Stimulated activated CD4-positive, alpha-beta T cell treated with anti-CD3 and anti-CD28 coated beads, TNF-alpha, amount 100 ng/mL, for 48 hours (primary cell): ENCODE data around the gene HNRNPD.
A peak's percentile ranks its signal among the peaks of the same experiment; 100 is the strongest.
"Not testable (repeated sequence)": the region's sequence is repeated elsewhere in the genome, so short reads cannot be mapped to it uniquely, and the experiment has no call there.

Experiments
- DNase-seq, 3 donors: peaks; one replicate each; pipeline ENCODE4 v3.0.0-alpha.2; 2020; ENCODE audit warnings: low read depth in 3 of 3

The HNRNPD gene, protein sequence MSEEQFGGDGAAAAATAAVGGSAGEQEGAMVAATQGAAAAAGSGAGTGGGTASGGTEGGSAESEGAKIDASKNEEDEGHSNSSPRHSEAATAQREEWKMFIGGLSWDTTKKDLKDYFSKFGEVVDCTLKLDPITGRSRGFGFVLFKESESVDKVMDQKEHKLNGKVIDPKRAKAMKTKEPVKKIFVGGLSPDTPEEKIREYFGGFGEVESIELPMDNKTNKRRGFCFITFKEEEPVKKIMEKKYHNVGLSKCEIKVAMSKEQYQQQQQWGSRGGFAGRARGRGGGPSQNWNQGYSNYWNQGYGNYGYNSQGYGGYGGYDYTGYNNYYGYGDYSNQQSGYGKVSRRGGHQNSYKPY

DNA sequence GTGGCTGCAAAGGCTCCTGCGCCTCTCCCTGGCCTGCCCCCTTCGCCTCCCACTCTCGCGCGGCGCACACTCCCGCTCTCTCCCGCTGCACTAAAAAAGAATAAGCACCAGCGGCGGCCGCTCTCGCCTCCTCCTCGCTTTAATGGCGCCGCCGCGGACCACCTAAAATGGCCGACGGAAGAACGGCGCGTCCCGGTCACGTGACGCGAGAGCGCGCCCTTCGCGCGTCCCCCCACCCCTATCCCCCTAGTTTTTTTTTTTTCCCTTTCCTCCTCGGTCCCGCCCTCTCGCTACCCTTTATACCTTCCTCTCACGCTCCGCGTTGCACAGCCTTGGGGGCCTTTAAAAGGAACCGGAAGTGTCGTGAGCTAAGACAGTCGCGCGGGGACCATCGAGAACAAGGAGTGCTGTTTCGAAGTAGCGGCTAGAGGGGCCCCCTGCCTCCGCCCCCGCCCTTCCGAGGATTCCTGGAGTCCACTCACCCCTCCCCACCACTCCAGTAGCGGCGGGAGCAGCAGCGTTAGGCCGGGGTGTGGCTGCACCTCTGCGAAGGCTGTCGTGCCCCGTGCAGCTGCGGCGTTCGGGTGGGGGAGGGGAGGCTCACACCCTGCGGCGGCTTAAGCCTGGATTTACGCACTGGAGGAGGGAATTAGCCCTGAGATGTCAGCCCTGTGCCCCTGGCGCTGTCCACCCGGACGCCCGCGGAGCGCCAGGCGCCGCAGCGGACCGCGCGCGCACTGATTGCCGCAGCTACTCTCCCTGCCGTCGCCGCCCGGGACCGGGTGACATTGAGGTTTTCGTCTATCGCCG is at the start of gene HNRNPD:
Gene HNRNPD (minus strand): TSS at position 176 of the 810 bp plus-strand sequence. CDS start 313 bp downstream, outside the sequence.
- peak; percentile 90 to 94 (median 92) for DNase-seq

DNA sequence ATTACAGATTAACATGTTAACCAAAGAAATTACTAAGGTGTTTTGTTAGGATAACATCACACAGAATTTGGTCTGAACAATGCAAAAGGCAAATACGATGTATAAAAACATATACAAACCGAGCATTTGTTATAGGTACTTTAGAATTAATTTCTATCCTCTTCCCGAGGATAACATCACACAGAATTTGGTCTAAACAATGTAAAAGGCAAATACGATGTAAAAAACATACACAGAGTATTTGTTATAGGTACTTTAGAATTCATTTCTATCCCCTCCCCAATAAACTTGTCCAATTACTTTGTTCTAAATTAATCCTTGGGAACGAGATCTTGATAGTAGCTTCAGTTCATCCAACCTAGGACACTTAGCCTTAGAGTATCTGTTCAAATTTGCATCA is 48.8 kb upstream of the HNRNPD start:
- DNase-seq, result no peak

GRCh38 chr4:82421796-82422560 is 48.2 kb upstream of the HNRNPD start:
- DNase-seq, result no peak

GRCh38 chr4:82419451-82419850 is 45.7 kb upstream of the HNRNPD start:
- no peak for DNase-seq

DNA sequence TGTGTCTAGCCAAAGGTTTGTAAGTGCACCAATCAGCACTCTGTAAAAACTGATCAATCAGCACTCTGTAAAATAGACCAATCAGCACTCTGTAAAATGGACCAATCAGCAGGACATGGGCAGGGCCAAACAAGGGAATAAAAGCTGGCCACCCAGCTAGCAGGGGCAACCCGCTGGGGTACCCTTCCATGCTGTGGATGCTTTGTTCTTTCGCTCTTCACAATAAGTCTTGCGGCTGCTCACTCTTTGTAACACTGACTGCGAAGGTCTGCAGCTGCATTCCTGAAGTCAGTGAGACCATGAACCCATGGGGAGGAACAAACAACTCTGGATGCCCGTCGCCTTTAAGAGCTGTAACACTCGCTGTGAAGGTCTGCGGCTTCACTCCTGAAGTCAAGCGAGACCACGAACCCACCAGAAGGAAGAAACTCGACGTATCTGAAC is 42.2 kb upstream of the HNRNPD start:
- no peak for DNase-seq

DNA sequence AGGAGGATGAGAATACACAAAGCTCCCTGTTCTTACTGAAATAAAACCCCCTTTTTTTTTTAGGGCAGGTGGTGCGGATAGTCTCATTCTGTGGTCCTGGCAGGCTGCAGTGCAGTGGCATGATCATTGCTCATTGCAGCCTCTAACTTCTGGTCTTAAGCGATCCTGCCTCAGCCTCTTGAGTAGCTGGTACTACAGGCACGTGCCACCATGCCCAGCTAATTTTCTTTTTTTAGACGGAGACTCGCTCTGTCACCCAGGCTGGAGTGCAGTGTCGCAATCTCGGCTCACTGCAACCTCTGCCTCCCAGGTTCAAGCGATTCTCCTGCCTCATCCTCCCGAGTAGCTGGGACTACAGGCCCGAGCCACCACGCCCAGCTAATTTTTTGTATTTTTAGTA is 41.3 kb upstream of the HNRNPD start:
- not testable (repeated sequence) for DNase-seq

- no peak for DNase-seq
Measured at GRCh38 chr4:82403725-82404124, 29.9 kb upstream of the HNRNPD start.

DNA sequence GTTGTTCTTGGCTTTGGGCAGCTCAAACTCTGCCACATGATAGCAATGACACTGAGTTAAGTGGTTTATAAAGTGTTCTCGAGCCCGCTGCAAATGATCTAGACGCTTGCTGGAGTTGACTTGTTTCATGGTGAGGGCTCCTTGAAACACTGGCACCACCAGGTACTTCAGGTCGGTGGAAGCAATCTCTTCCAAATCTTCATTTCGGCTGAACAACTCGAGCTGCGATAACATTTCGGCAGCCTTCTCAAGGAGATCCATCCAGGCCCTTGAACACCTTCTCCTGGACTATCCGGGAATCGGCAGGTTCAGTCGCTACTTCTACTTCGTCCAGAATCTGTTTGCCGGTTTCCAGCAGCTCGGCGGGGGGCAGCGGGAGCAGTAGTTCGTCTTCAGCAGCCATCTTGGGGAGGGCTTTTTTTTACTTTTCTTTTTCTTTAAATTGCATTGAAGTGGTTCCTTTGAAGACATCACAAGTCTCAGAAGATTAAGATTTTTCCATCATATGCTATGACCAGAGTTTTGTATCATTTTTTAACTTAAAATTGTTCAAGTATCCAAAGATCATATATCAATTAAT is 28.5 kb upstream of the HNRNPD start:
- DNase-seq, result no peak

GRCh38 chr4:82401600-82401999 is 27.8 kb upstream of the HNRNPD start:
- DNase-seq, result no peak

DNA sequence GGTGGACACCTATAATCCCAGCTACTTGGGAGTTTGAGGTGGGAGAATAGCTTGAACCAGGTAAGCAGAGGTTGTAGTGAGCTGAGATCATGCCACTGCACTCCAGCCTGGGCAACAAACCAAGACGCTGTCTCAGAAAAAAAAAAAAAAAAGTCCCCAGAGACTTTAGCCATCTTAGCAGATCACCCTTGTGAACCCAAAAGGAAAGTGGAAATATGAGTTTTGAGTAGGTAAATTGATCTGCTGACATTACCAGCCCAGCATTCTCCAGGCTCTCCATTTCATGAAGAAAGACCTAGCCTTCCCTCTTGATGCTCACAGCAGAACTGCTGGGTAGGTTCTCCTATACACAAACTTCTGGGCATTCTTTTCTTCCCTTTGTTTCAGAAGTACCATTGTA is 24.5 kb upstream of the HNRNPD start:
- no peak for DNase-seq

- DNase-seq, result no peak
Measured at GRCh38 chr4:82397527-82397926, 23.7 kb upstream of the HNRNPD start.

DNA sequence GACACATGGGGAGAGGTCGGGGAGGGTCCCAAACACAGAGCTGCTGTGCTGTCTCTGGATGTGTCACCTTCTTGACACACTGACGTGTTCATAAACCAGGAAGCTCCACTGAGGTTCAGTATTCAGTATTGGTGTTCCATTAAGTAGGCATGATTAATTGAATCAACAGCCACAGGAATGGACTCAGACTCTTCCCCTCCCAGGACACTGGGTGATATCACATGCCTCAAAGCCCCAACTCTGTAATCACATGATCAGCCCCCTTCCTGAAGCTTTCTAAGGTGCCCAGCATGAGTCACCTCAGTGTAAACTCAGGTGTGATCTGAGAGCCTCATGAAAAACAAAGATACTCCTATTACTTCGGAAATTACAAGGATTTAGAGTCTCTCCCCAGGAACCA is 21.1 kb upstream of the HNRNPD start:
- DNase-seq, result no peak

GRCh38 chr4:82390061-82390460 is 16.3 kb upstream of the HNRNPD start:
- DNase-seq, result not testable (repeated sequence)

- DNase-seq, result no peak
Measured at GRCh38 chr4:82388405-82388804, 14.6 kb upstream of the HNRNPD start.

- not testable (repeated sequence) for DNase-seq
Measured at GRCh38 chr4:82386312-82386711, 12.5 kb upstream of the HNRNPD start.

- no peak for DNase-seq
Measured at GRCh38 chr4:82382751-82383150, 9.0 kb upstream of the HNRNPD start.

DNA sequence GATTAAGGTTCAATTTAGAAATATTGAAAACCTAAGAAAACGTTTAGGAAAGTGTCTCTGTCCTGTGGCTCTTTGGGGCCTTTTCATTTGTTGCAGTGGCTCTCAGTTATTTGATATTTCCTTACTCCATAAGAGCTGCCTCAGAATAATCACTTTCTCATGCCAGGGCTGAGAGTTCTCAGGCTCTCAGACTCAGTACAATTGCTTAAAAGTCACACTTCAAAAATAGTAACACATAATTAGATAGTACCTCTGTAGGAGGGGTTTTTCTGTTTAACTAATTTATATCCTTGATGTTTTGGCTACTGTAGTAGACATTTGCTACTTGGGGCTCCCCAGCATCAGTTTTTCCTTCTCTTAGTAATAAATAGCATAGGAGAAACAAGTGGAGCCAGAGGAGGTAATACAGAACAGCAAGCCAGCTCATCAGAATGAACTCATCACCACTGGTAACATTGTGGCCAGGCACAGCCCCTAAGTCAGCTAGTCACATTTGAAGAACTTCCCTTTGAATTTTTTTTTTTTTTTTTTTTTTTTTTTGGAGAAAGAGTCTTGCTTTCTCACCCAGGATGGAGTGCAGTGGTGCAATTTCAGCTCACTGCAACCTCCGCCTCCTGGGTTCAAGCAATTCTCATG is 8.0 kb upstream of the HNRNPD start:
- no peak for DNase-seq

- DNase-seq, result no peak
Measured at GRCh38 chr4:82381235-82381634, 7.4 kb upstream of the HNRNPD start.

GRCh38 chr4:82380831-82381230 is 7.0 kb upstream of the HNRNPD start:
- no peak for DNase-seq

DNA sequence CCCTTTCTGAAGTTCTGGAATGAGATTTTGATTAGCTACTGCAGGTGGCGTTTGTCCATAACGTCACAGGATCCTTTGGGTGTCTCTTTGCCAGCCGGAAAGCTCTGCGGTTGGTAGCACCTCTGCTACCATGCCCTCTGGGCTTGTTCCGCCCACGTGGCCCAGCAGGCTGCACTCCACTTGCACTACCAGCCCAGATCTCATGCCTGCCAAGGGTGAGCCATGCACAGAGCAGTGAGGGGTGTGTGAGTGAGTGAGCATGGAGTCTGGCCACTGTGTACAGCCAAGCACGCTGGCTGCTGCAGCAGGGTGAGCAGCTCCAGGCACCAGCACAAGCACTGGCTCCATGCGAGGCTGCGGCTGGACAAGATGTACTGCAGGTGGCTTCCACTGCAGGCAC is 6.6 kb upstream of the HNRNPD start:
- DNase-seq, result no peak

- no peak for DNase-seq
Measured at GRCh38 chr4:82376109-82376508, 2.3 kb upstream of the HNRNPD start.

- peak in 1 of 3 donors; percentile 19 for DNase-seq
Measured at GRCh38 chr4:82373486-82373815, 340 bp downstream of the HNRNPD start.
